Anterior cingulate cortex (tissue), 58 donors: Measurements from ENCODE around the gene ATP4B.

Experiments used
- DNase-seq, 58 donors: peaks; one replicate each; lab custom pipeline; 2025; lab: John Stamatoyannopoulos, UW

The ATP4B gene

DNA sequence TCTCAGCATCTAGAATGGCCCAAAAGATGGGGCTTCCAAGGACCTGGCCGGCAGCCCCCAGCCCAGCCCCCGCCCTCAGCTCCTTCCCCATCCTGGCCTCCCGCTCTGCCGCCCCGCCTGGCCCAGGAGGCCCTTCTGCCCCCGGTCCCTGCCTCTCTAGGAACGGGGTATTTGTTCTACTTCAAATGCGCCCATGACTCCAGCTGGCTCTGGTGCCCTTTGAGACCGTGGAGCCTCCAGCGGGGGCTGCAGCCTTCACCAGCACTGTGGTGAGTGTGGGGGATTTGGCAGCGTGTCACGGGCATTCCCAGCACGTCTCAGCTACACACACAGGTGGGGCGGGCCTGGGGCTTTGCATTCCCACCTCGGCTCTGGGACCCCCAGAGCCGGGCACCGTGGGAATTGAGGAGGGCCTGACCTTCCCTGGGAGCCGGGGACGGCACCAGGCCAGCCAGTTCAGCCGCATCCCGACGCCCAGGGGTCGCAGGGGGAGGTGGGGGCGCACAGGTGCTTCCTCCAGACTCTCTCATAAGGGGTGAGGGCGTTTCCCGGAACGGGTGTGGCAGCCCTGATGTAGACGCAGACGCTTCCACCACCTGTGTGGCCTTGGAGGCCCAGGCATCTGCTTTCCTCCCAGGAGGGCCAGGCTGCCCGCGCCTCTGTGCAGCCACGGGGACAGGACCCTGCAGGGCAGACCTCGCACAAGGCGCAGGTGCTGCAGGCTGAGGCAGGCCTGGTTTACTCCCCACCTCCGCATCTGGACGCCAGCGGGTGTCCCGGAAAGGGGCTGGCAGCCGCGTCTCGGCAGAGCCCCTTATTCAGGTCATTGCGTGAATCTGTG, 947 bp downstream of the ATP4B start:
- no peak for DNase-seq

DNA sequence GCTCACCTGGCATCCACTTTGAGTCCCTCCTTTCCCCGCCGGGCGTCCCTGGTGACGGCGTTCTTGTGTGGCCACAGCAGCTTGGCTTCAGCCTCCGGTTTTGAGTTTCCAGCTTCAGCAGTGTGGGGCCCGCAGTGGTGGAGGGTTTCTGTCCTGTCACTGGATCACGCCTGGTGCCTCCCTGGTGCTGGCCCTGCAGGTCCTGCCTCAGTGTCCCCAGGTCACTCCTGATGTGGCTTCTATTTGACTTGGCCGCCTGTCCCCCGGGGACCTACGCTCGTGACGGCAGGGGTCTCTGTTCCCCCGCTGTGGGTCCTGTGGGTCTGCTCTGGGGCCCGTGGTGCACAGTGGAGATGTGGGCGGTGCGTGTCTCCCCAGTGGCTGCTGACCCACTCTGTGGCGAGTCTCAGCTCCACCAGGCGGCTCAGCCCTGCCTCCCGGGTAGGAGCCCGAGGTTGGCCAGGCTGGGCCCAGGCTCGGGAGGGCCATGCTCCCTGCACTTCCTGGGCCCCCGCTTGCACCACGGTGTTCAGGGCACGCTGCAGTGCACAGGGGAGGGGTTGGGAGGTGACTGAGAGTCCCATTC, 1.9 kb downstream of the ATP4B start:
- no peak for DNase-seq

DNA sequence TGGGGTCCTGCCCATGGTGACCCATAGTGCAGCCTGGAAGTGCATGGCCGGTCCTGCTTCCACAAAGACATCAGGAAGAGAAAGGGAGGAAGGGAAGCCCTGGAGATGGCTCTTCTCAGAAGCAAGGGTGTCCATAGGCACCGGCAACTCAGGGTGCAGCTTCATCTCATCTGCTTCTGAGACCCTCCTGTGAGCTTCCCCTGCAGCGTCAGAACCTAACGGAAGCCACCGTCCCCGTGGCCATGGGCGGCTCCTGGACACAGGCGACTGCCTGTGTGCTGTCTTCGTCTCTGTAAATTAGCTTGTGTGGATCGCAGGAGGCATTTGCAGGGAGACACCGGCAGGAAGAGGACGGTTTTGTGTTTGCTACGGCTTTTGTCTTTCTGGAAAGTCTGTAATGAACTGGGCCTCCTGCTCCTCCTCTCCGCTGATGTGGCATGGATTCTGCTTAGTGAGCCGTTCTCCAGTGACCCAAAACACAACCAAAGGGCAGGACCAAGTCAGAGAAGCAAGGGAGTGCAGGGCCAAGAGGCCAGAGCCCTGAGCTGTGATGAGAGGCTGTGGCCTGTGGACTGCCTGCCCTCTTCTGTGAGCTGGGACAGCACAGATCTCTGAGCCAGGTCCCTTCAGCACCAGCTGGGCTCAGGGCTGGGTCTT, 2.5 kb downstream of the ATP4B start:
- DNase-seq, result no peak

DNA sequence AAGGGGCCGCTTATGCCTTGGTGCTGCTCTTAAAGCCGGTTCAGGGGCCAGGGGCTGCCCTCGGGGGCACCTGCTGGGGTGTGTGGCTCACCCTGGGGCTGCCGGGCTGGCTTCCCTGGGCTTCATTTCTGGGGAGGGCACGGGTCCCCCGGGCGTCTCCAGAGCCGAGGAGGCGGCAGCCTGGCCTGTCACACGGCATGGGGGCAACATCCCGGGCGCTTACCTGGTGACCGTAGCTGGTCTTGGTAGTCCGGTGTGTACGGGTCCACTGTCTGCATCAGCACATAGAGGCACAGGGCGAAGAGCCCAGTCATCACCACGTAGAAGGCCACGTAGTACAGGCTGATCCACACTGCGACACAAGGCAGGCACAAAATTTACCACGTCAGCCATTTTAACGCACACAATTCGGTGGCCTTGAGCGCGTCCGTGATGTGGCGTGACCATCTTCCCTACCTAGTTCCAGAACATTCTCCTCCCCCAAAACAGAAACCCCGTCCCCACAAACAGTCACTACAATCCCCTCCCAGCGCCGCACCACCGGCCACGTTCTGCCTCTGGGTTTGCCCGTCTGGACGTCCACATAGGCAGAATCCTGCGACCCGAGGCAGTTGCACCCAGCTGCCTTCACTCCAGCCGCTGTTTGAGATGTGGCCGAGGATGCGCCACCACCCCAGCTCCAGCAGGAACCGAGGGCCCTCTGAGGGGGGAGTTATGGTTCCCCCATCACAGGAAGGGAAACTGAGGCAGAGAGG, 3.2 kb downstream of the ATP4B start:
- no peak for DNase-seq

DNA sequence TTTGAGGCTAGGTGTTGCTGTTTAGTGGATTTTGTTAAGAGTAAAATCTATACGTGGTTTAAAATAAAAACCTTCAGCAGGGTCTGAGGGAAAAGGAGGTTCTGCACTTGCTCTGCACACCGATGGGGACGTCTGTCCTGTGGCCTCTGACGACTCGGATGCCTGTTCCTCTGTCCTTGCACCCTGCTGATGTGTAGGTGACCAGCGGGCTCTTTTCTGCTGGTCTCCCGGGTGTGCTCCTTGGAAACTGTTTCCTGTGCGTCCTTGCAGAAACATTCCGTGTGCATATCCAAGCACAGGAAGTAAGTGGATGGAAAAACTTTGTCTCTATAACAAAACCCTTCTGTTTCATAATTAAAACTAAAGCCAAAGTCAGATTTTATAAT, 3.8 kb downstream of the ATP4B start:
- no peak for DNase-seq

DNA sequence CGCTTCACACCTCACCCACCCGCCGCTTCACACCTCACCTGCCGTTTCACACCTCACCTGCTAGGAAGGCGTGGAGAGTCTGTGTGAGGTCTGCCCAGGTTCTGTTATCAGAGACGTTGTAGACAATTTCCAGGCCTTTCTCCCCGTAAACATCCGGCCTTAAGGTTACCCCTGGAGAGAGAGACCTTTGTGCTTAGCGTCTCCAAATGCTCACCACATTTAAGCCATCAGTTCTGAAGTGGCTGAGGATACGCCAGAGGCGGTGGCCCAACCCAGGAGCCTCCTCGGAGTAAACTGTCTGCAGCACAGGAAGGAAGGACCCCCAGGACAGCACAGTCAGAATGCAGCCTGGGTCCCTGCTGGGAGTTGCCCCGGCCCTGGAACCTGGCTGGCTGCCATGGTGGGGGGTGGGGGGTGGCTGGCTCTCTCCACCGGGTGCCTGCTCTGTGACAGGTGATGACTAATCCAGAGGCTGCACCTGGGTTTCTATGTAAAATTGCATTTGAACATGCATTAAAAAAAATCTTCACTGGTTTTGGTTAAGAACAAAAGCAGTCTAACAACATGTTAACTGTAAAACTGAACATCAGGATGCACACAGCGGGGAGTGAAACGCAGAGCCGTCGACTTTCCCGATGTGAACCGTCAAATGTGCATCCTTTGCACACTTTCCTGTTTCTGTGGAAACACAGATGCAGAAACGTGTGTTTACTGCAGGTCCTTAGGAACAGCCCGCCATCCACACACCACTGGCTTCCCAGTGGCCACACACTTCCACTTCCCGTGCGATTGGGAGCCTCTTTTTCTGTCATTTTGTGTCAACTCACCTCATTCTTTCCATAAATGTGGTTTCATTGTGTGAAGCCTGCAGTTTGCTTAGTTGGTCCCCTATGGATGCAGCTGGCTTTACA, 4.5 kb downstream of the ATP4B start:
- no peak for DNase-seq

DNA sequence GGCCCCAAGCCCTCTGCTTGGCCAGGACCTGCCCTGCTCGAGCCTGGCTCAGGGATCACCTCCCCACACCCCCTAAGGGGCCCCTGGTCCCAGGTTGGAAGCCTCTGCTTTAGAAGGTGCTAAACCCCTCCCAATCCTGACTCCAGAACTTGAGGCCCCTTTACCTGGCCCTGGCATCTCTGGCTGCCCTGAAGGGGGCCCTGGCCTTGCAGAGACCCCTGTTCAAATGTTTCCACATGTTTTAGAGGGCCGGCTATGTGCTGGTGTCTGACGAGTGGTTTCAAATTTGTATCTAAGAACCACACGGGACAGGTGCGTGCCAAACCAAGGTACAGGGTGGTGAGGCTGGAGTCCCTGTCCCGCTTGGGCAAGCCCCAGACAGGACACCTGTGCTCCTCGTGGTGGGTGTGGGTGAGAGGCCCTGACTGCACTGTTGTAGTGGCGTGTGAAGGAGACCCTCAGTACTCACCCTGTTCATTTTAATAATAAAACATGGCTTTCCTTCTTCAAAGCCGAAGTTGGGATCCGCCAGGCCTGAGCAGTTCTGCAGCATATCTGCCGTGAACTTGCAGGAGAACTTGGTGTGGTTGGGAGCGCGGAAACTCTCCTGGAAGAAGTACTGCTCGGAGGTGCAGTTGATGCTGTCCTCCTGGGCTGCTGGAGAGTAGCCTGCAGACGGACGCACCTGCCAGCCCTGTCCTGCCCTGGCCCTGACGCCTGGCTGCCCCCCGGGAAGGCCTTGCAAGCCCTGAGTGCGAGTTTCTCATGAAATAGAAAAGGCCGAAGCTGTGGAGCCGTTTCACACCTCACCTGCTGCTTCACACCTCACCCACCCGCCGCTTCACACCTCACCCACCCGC, 5.4 kb downstream of the ATP4B start:
- DNase-seq, result no peak

DNA sequence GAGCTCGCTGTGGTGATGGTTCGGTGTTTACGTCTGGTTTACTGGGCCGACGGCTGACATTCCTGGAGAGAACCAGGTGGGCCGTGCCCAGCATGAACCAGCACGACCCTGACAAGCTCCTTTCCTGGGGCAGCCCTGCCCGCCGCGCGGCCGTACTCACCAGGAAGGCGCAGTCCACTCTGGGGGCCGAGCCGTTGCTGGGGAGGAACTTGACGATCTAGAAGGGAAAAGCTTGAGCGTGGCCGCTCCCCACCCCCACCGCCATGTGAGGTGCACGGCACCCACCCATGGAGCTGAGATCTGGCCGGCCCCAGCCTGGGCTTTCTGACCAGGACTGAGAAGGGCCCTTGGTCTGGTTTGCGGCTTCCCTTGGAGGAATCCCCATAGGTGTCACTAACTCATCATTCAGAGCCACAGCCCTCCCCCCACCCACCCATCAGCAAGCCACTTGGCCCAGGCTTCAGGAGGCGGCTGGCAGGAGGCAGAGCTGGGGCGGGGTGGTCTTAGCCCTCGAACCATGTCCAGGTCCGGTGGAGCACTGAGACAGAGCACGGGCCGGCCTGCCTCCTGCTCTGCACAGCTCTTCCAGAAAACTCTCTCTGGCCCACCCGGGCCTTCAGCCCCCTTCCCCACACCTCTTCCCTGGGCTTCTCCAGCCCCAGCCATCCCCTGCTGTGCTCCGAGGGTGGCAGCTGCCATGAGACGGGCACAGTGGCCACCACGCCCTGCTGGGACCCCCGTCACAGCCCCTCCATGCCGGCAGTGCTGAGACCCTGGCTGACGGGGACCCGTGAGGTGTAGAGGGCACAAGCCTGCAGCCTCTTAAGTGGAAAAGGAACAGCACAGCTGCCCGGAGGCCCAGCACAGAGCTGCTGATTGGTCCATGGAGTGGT, 6.2 kb downstream of the ATP4B start:
- DNase-seq, result no peak

DNA sequence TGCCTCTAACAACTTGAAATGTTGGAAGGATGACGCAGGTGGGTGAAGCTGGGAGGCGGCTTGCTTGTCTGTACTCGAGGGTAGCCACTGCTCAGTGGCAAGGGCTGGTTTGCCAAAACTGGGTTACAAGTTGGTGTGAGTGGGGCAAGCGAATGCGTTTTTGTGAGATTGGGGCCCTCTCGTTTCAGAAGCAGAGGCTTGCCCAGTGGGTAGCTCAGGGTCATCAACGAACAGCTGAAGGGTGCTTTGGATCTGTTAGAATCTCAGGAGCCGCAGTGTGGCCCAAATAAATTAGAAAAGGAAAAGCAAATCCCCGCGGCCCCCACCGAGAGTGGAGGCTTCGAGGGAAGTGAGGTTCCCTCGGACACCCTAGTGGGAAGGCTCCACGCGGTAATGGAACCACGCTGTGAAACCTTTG, 7.3 kb downstream of the ATP4B start:
- DNase-seq, result no peak

DNA sequence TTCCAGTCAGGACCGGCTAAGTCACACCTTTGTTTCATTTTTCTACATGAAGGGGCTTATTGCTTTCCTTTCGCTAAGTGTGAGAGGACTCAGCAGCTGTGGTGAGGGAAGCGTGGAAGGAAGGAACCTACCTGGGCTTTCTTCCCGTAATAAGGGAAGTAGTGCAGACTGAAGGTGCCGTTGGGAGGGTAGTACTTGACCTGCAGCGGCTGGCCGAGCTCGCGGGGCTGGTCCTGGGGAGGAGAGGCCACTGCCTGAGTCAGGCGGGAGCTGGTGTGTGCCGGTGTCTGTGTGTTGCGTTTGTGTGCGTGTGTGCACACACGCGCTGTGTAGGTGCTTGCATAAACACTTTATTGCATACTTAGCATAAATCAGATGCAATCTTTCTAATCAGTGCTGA, 7.7 kb downstream of the ATP4B start:
- no peak for DNase-seq

DNA sequence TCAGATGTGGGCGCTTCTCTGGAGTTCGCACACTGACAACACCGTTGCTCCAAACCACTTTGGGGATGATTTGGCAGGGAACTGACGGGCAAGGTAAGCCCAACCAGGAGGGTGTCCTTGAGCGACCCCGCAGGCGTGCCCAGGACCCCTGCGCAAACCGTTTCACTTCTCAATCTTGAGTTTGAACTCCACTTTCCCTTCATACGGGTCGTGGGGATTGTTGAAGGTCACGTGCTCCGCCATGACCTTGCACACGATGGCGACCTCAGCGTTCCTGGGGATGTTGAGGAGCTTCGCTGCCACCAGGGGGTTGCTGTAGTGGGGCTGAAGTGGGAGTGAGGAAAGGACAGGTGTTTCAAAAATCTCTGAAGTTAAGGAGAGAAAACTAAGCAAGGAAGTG, 8.8 kb downstream of the ATP4B start:
- DNase-seq, result no peak

DNA sequence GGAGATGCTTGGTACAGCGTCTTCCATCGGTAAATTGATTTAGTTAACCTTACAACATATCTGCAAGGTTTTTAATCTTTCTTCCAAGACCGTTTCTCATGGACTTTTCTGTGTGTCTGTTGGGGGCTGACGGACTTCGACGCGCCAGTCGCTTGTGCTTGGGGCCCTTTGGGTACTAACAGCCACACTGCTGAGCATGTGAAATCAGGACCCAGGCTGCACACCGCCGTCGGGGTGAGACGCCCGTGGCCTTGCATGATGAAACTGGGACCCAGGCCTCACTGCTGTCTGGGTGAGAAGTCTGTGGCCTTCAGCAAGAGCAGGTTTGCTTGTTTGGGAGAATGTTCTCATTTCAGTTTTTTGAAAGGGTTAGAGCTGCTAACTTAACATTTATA, 9.8 kb downstream of the ATP4B start:
- no peak for DNase-seq

DNA sequence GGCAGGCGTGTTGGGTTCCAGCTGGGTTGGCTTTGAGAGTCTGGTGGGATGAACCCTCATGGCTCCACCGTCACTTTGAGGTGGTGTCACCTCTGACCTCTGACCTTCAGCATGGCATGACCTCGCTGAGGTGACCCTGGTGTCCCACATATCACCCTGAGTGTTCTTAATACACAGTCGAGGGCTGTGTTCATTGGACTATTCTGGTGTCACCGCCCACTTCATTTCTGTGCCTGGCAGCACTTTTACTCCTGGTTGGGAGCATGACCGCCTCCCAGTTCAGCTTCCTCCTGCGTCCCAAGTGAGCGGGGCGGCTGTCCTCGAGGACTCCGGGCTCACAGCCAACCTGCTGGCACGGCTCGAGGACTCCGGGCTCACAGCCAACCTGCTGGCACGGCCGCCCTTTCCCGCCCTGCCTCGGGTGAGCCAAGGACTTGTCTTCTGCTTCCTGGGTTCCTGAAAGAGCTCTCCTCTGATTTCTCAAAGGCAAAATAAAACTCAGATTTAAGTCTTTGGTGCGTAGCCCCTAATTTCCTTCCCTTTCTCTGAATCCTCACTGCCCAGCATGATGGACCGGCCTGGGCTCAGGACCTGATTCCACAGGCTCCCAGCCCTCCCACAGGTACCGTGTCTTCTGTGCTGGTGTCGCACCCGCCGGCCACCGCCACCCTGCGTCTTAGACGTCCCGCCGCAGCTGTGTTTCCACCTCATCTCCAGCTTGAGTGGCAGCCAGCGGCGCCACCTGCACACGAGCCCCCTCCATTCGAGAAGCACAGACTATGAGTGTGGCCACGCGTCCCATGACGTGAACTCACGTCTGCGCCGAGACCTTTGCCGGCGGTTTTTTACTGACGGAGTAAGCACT, 10.4 kb downstream of the ATP4B start:
- peak in 56 of 58 donors; percentile 23 to 95 (median 85) for DNase-seq

DNA sequence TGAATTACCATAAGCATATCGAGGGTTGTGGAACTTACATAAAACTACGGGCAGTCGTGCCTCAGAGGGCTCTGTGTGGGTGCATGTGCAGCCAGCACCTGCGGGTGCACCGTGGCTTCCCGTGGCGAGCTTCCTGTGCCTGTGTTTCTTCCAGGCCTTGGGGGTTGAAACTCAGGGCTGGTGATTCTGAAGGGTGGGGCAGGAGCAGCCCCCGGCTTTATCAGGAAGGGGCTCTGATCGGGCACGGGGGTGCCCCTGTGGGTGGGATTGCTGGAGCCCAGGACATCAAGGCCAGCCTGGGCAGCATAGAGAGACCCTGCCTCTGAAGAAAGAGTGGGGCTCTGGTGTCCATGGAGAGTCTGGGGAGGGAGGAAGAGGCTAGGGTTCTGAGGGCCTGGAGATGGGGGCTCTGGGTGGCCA, 11.1 kb downstream of the ATP4B start:
- no peak for DNase-seq

DNA sequence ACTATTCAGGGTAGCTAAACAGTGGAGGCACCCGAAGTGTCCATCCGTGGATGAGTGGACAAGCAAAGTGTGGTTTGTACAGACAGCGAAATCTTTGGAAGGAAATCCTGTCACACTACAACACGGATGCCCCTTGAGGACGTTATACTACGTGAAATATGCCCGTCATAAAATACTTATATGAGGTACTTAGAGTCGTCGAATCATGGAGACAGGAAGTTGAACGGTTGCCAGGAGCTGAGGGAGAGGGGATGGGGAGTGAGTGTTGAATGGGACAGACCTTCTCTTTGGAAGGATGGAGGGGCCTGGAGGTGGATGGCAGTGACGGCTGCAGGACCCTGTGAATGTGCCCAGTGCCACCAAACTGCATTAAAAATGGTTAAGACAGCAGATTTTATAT, 11.6 kb downstream of the ATP4B start:
- no peak for DNase-seq

DNA sequence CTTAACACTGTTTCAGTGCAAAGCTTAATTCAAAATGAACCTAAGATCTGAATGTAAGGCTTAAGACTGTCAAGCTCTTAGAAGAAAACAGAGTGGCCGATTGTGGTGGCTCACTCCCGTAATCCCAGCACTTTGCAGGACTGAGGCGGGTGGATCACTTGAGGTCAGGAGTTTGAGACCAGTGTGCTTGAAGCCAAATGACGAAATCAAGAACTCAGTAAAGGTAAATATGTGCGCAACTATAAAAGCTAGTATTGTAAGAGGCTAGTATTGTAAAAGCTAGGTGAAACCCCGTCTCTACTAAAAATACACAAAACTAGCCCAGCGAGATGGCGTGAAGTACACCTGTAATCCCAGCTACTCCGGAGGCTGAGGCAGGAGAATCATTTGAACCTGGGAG, 12.7 kb downstream of the ATP4B start:
- DNase-seq, result no peak

DNA sequence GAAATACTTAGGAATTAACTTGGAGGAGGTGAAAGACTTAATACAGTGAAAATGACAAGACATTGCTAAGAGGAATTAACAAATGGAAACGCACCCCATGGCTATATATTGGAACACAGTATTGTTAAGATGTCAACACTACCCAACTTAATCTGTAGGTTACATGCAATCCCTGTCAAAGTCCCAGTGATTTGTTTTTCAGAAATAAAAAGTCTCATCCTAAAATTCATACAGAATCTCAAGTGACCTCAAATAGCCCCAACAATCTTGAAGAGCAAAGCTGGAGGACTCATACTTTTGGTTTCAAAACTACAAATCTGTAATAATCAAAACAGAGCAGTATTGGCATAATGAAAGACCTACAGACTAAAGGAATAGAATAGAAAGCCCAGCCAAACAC, 13.2 kb downstream of the ATP4B start:
- DNase-seq, result no peak
